A375 (cell line): ENCODE data around the gene ZNF793. TPM values are rescaled to one million over a fixed set of nuclear protein-coding genes. Genes with fewer than 3 reads are reported as not detected.

Source experiments
- total RNA-seq: library from RNA; depleted of rRNA; stranded (reverse); fragments of >200 nt; shearing (Covaris generic); gene quantifications from 2 replicates; pipeline ENCODE4 v1.2.3, GENCODE V29; 2014; rRNA removed

ZNF793 gene
- total RNA-seq, result 1.7 and 1.9 TPM in 2 replicates

DNA sequence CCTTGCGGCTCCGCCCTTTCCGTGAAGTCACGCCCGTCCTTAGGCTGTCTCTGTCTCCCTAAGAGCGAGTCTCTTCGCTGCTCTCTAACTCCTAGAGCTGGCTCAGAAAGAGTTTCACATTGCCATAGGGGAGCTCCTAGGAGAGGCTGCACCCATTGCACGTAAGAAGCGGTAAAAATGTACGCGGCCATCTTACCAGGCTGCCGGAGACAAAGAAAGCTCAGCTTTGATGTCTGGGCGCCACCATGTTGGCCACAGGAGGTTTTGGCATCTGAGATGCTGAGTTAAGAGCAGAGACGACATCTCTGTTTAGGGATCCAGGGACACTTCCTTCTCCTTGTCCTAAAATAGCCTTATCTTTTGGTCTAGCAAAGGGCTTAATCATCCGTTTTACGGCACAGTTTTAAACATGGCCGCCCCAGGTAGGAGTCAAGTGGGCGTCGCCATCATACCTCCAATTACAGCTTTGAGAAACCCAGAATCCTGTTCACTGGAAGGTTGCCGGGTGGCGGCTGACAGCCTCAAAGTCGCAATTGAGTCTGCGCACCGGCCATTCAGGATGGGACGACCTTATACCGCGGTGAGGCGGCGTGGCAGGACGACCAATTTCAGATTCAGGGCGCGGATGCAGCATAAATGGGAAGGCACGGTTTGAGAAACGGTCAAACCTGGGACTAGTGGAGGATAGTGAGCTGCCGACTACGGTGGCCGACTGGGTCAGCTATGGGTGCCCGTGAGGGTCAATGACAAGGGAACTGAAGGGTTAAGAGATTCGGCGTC lies at the start of gene ZNF793:
TSS of gene ZNF793 (plus strand) at position 553 of the 780 bp plus-strand sequence. CDS start 16,501 bp downstream, outside the sequence.

DNA sequence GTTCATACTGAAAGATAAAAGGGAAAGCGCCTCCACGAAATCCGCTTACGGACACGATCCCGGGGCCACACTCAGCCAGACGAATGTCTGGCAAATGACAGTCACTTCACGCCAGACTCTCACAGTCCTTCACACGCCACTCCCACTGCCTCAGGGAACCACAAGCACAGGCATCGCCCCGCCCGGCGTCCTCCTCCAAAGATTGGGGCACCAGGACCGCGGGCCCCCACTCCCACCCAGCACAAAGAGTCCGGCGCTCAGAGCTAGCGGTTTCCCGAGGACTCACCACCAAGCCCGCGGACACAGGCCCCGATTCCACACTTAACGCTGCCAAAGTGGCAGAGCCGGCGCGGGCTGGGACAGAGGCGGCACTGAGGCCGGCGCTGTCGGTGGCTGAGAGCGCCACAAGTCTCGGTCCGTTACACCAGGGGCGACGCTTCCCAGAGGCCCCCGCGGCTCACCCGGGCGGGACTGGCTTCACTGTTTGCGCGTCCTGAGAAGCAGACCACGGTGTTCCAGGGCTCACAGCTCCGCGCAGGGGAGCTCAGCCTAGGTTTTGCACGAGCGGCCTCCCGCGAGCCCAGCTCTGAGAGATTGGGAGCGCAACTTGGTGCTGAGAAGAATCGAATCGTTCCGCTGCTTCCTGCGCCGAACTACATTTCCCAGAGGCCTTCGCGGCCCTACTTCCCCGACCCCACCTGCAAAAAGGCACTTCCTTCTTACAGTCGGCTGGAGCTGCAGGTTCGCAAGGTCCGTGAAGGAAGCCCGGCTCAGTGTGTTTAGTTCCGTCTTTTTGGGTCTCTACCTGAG lies 39.7 kb upstream of the ZNF793 start, which contains the start of gene ZNF569:
TSS of gene ZNF569 (minus strand) at position 647 of the 810 bp plus-strand sequence. CDS start 22,523 bp downstream, outside the sequence.

DNA sequence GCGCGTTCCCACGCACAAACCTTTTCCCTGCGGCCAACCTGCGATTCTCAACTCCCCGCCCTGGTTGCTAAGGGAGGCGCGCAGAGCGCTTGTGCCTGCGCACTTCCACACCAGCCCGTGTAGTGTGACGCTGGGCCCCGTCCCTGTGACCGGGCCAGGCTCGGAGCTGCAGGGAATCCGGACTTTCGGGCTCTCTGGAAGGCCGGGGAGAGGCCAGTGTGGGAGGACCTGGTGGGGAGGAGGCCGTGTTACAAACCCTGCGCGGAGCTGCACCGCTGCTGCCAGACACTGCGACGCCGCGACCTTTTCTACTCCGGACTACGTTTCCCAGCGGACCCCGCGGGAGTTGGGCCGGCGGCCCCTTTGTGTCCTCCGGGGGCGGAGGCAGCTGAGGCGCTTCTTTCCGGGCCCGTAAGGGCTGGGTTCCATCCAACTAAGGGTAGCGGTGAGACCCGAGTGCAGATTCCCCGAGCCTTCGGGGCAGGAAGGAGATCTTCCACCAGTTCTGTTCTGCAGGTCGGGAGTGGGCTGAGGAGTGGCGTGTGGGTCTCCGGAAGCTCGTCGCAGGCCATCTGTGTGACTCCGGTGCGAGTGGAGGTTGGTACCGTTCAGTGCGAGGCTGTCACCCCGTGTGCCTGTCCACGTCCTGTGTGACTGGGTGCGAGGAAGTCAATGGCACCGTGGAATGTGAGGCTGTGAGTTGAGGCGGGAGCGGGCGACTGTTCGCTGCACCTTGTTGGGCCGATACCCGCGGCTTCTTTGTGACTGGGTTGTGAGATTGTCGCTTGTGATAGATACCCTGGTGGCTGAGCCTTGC lies 37.6 kb upstream of the ZNF793 start, which contains the start of gene ZNF570:
TSS of gene ZNF570 (plus strand) at position 396 of the 817 bp plus-strand sequence. CDS start 999 bp downstream, outside the sequence.

Other genes with a start within 250 kb of the ZNF793 start
- 2.1 and 4.8 TPM in 2 replicates for gene ZNF527, start 135.8 kb upstream of the ZNF793 start, total RNA-seq
- gene ZNF569, start 39.5 kb upstream of the ZNF793 start, total RNA-seq, result 5.8 and 6.3 TPM in 2 replicates
- 4.4 and 6.9 TPM in 2 replicates for gene ZNF570, start 37.6 kb upstream of the ZNF793 start, total RNA-seq
- gene ZNF571, start 87.9 kb downstream of the ZNF793 start, total RNA-seq, result 0.98 and 2.1 TPM in 2 replicates
- gene ZNF540, start 87.9 kb downstream of the ZNF793 start, total RNA-seq, result 0.15 and 2.0 TPM in 2 replicates
- 5.1 and 6.3 TPM in 2 replicates for gene ZFP30, start 148.5 kb downstream of the ZNF793 start, total RNA-seq
- gene ZNF607, start 212.8 kb downstream of the ZNF793 start, total RNA-seq, result 1.5 and 5.9 TPM in 2 replicates